NCI-H446 (cell line): ENCODE results near the gene WASL.
"Not testable (repeated sequence)": the region's sequence is repeated elsewhere in the genome, so short reads cannot be mapped to it uniquely, and the experiment has no call there.

Experiments used
- DNase-seq, 2 experiments: peaks; one replicate each; lab custom pipeline; 2025; lab: John Stamatoyannopoulos, UW

Gene WASL

GRCh38 chr7:123732413-123733091, 16.3 kb downstream of the WASL start:
- DNase-seq = no peak

DNA sequence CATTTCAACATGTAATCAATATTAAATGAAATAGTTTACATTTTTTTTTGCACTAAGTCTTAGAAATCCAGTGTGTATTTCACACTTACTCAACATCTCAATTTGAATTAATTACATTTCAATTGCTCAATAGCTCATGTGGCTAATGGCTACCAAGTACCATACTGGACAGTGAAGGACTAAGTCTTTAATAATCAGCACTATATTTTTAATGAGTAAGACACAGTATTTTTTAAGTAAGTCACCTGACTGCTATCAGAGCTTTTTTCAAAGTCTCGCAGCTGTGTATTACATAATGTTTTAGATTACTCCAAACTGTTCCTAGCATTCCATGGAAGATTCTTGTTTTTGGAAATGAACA, 19.6 kb downstream of the WASL start:
- DNase-seq = no peak

DNA sequence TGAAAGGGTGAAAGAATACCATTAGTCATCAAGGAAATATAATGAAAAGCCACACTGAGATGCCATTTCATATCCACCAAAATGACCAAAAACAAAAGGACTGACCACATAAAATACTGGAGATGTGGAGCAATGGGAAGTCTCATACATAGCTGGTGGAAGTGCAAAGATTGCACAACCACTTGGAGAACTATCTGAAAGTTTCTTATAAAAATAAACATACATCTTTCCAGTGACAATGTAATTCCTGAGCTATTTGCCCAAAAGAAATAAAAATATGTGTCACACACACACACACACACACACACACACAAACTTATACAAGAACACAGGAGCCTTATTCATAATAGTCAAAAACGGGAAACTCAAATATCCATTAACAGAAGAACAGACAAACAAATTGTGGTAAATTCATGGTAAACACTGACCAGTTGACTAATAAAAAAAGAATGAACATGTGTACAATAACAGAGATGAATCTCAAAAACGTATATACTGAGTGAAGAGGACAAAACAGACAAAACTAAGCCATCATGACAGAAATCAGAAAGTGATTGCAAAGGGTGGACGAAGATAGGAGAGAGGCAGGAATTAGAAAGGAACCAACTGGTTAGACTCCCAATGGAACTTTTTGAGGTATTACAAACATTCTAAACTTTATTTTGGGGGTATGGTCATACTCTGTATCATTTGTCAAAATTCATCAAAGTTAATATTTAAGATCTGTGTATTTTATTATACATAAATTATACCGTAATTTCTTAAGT, 21.5 kb downstream of the WASL start:
- no peak for DNase-seq

DNA sequence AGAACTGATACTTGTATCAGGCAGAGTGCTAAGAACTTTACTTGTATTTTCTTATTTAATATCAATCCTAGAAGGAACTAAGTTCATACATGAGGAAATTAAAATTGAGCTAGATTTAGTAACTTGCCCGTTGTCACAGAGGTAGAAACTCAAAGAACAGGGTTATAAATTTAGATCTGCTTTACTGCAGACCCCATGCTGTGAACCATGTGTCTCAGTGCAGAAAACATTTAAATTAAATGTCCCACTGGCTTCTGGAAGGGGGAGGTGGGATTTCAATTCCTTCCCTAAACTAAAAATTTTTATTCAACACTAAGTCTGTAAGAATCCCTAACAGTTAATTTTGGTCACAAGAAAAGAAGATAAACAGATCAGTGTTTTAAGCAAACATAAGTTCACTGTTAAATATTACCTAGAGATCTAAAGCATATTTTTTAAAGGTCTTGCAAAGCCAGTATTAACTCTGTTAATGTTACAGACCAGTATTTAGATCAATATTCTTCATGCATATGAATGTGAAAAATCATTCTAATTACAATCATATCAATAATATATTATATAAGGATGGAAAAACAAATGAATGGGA, 23.1 kb downstream of the WASL start:
- DNase-seq = peak in 1 of 2 experiments; percentile 0

DNA sequence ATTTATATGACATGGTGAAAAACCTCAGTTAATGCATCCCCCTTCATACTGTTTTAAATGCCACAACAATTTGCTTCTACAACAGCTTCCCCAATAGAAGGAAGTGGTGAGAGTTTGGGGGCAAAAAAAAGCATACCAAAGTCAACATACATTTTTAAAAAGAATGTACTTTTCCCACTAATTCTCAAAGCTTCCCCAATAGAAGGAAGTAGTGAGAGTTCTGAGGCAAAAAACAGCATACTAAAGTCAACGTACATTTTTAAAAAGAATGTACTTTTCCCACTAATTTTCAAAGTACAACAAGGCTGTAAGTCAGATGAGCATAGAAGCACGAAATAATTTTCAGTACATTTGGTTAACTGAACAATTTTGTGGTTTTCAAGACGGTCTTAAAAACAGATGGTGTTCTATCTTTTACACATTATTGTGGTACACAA, 24.0 kb downstream of the WASL start:
- DNase-seq = no peak

GRCh38 chr7:123723913-123724312, 24.9 kb downstream of the WASL start:
- no peak for DNase-seq

DNA sequence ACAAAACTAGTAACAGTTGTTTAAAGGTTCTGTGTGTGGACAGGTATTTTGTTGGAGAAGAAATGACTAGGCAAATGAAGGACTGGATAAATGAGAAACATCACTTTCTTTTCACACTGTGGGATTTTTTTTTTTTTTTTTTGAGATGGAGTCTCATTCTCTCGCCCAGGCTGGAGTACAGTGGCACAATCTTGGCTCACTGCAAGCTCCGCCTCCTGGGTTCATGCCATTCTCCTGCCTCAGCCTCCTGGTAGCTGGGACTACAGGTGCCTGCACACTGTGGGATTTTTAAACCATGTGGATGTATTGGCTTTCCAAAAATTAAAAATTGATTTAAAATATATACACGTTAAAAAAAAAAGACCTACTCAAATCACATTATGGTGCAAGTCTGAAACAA, 28.3 kb downstream of the WASL start:
- DNase-seq = not testable (repeated sequence)

GRCh38 chr7:123719197-123719721, 29.5 kb downstream of the WASL start:
- no peak for DNase-seq

GRCh38 chr7:123718773-123719172, 30.0 kb downstream of the WASL start:
- no peak for DNase-seq

- no peak for DNase-seq
Measured at GRCh38 chr7:123717689-123718088, 31.1 kb downstream of the WASL start.

DNA sequence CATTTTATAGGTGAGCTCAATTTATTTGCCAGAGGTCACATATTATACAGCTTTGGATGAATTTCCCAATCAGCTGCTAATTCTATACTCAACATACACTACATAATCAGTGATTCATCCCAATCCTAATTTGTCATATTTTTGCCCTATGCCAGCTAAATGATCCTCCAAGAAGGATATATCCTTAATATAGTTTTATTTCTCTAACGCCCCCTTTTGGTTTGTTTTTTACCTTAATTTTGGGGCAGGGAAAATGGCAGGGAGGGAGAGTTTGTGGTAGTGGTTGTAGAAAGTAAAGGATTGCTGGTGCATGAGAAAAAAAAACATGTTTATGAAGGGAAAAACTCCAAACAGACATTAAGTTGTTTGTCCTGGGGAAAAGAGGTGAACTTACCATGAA, 31.9 kb downstream of the WASL start:
- no peak for DNase-seq

DNA sequence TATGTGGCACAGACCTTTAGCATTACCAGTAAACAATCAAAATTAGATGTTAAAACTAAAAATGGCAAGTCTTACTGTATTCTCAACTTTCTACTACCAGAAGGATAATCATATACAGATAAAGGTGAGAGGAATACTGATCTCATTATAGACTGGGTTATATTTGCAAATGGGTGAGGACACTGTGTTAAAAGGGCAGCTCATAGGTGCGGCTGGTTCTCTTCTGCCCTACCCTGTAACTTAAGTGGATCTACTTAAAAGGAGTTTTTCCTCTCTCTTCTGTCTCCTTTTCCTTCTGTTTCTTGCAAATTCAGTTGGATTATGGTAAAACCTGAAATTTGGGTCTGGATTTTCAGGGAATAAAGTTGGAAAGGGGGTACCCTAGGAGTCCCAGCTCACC, 33.0 kb downstream of the WASL start:
- DNase-seq = no peak

GRCh38 chr7:123715198-123715597, 33.6 kb downstream of the WASL start:
- no peak for DNase-seq

DNA sequence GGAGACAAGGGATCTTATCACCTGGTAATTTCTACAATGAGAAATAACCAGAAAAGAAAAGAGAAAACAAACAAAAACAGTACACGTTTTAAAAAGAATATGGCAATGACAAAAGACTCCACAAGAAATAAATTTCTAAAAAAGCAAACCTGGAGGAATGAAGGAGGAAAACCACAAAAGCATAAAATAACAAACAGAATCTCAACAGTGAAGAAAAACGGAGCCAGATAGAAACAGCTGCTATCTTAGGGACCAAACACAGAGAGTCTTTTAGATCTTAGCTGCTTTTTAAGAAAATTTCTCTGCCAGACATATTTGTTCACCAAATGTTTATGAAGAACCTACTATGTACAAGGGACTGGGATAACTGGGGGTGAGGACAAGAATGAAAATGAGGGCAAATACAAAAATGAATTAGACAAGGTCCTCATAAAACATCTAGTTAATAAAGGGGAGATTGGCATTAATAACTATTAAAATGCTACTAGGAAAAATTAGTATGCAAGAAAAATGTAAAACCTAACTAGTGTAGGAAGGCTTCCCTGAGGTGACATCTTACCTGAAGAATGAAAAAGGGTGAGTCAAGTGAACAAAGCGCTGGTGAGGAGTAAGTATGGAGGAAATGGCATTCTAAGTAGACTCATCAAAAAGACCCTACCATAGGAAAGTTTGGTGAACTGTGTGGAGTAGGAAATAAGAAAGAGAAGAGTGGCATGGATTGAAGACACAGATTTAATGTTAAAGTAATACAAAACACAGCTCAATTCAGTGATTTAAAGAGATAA, 34.3 kb downstream of the WASL start:
- DNase-seq = no peak

DNA sequence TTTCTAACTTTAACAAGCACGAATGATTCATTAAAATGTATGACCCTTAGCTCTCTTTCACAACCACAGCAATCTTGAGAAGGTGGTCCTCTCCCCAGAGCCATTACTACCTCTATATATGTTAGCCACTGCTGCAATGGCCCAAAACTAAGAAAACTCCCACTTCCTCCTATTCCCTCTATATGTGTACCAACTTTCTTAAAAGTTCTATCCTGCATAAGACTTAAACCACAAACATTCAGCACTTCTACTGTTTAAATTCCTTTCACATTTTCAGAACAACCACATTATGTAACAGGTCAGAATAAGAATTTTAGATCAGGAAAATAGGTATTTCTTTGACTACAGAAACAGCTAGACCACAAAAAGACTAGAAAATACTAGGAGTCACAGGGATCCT, 36.2 kb downstream of the WASL start:
- no peak for DNase-seq

DNA sequence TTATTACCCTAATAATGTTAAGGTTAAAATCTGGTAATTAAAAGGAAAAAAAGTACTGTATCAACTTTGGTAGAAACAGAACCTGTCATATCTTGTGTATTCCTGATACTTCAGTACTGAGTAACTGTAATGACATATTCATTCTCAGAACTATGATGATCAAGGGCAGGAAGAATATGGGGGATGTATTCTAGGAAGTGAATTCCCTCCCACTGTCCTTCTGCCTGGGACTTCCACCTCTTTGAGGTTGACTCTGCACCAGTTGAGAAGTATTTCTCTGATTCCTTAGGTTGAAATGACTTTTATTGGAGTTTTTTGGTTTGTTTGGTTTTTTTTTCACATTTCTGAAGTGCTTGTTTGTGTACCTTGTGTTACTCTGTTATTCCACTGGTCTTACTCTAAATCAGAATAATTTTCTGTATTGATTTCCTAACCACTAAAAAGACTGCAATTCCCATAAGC, 36.9 kb downstream of the WASL start:
- DNase-seq = no peak

DNA sequence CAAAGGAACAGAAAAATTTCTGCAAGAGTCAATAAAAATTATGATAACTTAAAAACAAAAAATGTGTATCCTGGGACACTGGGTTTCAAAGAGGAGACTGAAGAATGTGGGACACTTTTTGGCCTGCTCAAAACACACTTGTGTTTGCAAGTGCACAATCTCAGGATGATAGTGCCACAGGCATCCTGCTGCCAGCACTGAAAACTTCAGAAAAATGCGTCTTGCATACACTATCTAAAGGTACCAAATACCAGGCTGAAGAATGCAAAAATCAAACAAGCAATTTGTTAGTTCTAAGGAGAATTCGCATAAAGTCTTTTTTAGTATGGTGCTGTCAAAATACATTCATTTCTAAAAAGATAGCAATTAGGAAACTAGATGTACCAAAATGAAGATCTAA, 38.1 kb downstream of the WASL start:
- no peak for DNase-seq

- no peak for DNase-seq
Measured at GRCh38 chr7:123709525-123709924, 39.3 kb downstream of the WASL start.

DNA sequence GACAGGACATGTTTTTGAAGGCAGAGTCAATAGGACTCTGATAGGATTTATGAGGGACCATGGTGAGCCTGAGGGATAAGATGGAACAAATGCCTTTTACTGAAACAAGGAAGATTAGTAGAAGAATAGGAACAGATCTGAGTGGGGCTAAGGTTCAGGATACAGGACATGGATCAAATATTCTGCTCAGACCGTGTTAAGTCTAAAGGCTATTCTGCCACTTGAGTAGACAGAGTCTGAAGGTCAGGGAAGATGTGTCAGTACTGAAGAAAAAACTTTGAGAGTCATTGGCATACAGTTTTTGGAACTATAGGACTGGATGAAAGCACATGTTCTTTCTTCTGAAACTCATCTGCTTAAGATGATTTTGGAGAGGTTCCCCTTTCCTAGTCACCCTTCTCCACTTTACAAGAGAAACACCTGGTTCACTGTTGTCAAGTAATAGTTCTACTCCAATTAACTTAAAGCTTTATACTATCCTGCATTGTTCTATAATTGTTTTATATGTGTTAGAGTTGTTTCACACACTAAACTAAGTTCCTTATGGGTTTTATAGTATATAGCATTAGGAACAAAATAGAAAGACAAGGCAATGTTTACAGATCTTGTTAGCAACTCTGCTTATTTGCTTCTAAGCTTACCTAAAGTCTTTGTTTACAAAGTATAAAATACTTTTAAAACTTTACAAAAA, 43.4 kb downstream of the WASL start:
- DNase-seq = no peak

DNA sequence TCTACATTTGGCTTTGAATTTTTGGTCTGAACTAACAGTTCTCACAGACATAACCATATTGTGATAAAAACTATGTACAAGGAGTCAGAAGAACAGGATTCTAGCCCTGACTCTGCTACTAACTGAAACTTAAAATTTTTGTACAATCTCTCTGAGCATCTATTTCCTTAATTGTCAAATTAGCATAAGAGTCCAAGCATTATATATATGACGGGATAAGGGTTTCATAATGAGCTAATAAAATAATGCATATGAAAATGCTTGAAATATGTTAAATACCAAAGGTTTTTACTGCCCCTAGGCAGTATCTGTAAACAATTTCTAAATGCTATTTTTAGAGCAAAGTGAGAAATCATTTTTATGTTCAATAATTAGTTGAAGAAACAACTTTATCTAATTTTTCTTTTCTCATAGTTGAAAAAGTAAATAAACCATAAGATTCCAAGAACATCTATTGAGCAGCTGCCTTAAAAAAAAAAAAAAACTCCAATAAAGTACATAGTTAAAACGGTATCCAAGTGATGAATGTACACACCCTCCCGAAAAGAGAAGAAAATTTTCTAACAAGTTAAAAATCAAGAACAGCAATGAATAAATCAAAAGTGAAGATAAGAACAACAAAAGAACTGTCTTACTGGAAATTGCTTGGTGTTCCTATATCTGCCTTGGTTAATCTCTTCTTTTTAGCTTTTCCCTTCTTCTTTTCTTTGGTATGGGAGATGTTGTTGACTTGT, 52.7 kb downstream of the WASL start:
- no peak for DNase-seq

DNA sequence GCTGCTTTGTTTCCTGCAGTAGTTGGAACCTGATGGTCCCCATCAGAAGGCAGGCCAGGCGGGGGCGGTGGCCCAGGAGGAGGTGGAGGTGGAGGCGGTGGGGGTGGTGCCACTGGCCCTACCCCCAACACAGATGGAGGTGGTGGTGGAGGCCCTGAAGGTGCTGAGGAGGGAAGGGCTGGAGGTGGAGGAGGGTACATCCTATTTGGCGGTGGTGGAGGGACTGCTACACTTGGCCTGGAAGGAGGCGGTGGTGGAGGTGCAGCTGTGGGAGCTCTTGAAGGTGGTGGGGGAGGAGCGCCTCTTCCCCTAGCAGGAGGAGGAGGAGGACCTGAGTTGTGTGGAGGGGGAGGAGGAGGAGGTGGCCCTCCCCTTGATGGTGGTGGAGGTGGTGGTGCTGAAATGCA, 56.3 kb downstream of the WASL start:
- no peak for DNase-seq
